ENCODE measurements around the gene DTNB.

- peak; percentile 78 for TF ChIP-seq CTCF (IDR thresholded peaks at IDR 0.05)
- no peak for TF ChIP-seq TAF1 (IDR thresholded peaks at IDR 0.05; ENCODE audit: borderline replicate concordance, low read depth, low read length)
- no peak for TF ChIP-seq RCOR1 (IDR thresholded peaks at IDR 0.05; ENCODE audit: low read length)
- no peak for TF ChIP-seq MXI1 (IDR thresholded peaks at IDR 0.05; ENCODE audit: low read depth, low read length)
Observed at GRCh38 chr2:25567406-25567805, 106.0 kb downstream of the DTNB start.

All from SK-N-SH (cell line).